GDM1 (cell line): Measurements from ENCODE around the gene S100B.
"Not testable (repeated sequence)": the region's sequence is repeated elsewhere in the genome, so short reads cannot be mapped to it uniquely, and the experiment has no call there.

ENCODE experiments used
- DNase-seq: peaks from one replicate; lab custom pipeline; 2025; lab: John Stamatoyannopoulos, UW

Gene S100B

GRCh38 chr21:46604975-46605766, at the start of gene S100B:
TSS of gene S100B (minus strand) at chr21:46605082. CDS start at chr21:46602415, 2,667 bp downstream.
- DNase-seq = peak; percentile 72

- no peak for DNase-seq
Observed at GRCh38 chr21:46651121-46651520, 46.2 kb upstream of the S100B start.

GRCh38 chr21:46650476-46651098, 45.7 kb upstream of the S100B start:
- DNase-seq = no peak

GRCh38 chr21:46649356-46649755, 44.5 kb upstream of the S100B start:
- DNase-seq = no peak

- DNase-seq = no peak
Observed at GRCh38 chr21:46648539-46648938, 43.7 kb upstream of the S100B start.

GRCh38 chr21:46646541-46647154, 41.8 kb upstream of the S100B start:
- DNase-seq = no peak

GRCh38 chr21:46645840-46646239, 41.0 kb upstream of the S100B start:
- no peak for DNase-seq

GRCh38 chr21:46643379-46644177, 38.7 kb upstream of the S100B start:
- no peak for DNase-seq

- no peak for DNase-seq
Observed at GRCh38 chr21:46641656-46642055, 36.8 kb upstream of the S100B start.

GRCh38 chr21:46639489-46640386, 34.9 kb upstream of the S100B start:
- no peak for DNase-seq

GRCh38 chr21:46637952-46638746, 33.3 kb upstream of the S100B start:
- no peak for DNase-seq

GRCh38 chr21:46636550-46637285, 31.8 kb upstream of the S100B start:
- no peak for DNase-seq

GRCh38 chr21:46636181-46636512, 31.3 kb upstream of the S100B start:
- DNase-seq = no peak

GRCh38 chr21:46635324-46636180, 30.7 kb upstream of the S100B start, which contains the start of gene PRMT2:
TSS of gene PRMT2 (plus strand) at chr21:46635674. CDS start at chr21:46636952, 1,278 bp downstream.
- peak; percentile 96 for DNase-seq

GRCh38 chr21:46634966-46635323, 30.1 kb upstream of the S100B start:
- DNase-seq = peak; percentile 81

- no peak for DNase-seq
Observed at GRCh38 chr21:46634427-46634826, 29.5 kb upstream of the S100B start.

- DNase-seq = no peak
Observed at GRCh38 chr21:46633566-46633965, 28.7 kb upstream of the S100B start.

GRCh38 chr21:46630915-46631314, 26.0 kb upstream of the S100B start:
- DNase-seq = not testable (repeated sequence)

GRCh38 chr21:46628868-46629267, 24.0 kb upstream of the S100B start:
- no peak for DNase-seq
